ENCODE data around the gene SMURF1. TPM values are rescaled to one million over a fixed set of nuclear protein-coding genes. Genes with fewer than 3 reads are reported as not detected.

Gene SMURF1
- total RNA-seq (2014; rRNA removed; shearing (Covaris generic); ENCODE audit: low replicate concordance), result 16.7 and 22.6 TPM in 2 replicates

- Histone ChIP-seq H4K20me1 (ENCODE audit: insufficient read depth, low read depth, low read length) (peaks cover 12% of the 10 kb centered on the region), H3K27ac (ENCODE audit: low read length) (peak within 1 kb of the TSS; percentile 88), H3K36me3 (ENCODE audit: insufficient read depth, low read length) (peaks cover 6% of the 10 kb centered on the region; the same call in 1 of the 2 replicates), H3K4me1 (ENCODE audit: low read length) (peaks cover 51% of the 10 kb centered on the region), H3K9me3 (ENCODE audit: low read length) (no peaks in the 10 kb centered on the region), H3K4me3 (ENCODE audit: low read length) (peak within 1 kb of the TSS; percentile 88), H3K4me2 (ENCODE audit: low read depth, low read length, poor library complexity, severe bottlenecking) (peak within 1 kb of the TSS; percentile 79), H3K27me3 (ENCODE audit: low read length) (no peaks in the 10 kb centered on the region), H3K79me2 (ENCODE audit: low read length) (peaks cover 44% of the 10 kb centered on the region), H2AFZ (ENCODE audit: low read length) (peak within 1 kb of the TSS; percentile 56; the same call in 1 of the 2 replicates), H3K9ac (ENCODE audit: low read length) (peak within 1 kb of the TSS; percentile 93), H3K9me2 (replicated peaks; ENCODE audit: insufficient read depth, low read length) (no peaks in the 10 kb centered on the region)
- DNase-seq, result peak; percentile 92
These were observed at the start of gene SMURF1 for GRCh38 chr7:99143853-99144672. Gene SMURF1 (minus strand): TSS chr7:99144108. CDS start chr7:99143780, 328 bp downstream.

- Histone ChIP-seq H3K4me1 (ENCODE audit: low read length) (peaks cover 4% of the 10 kb centered on the region), H3K9me2 (replicated peaks; ENCODE audit: insufficient read depth, low read length) (no peaks in the 10 kb centered on the region), H3K27me3 (ENCODE audit: low read length) (no peaks in the 10 kb centered on the region), H3K4me3 (ENCODE audit: low read length) (no peak overlapping the region), H3K79me2 (ENCODE audit: low read length) (no peaks in the 10 kb centered on the region), H3K9ac (ENCODE audit: low read length) (no peak overlapping the region), H4K20me1 (ENCODE audit: insufficient read depth, low read depth, low read length) (no peaks in the 10 kb centered on the region), H3K36me3 (ENCODE audit: insufficient read depth, low read length) (no peaks in the 10 kb centered on the region), H3K27ac (ENCODE audit: low read length) (no peak overlapping the region), H2AFZ (ENCODE audit: low read length) (no peak overlapping the region), H3K4me2 (ENCODE audit: low read depth, low read length, poor library complexity, severe bottlenecking) (no peak overlapping the region), H3K9me3 (ENCODE audit: low read length) (peaks cover 3% of the 10 kb centered on the region)
- no peak for DNase-seq
These were observed 48.1 kb upstream of the SMURF1 start for GRCh38 chr7:99191869-99192596.

- Histone ChIP-seq H3K36me3 (ENCODE audit: insufficient read depth, low read length) (no peaks in the 10 kb centered on the region), H3K27me3 (ENCODE audit: low read length) (no peaks in the 10 kb centered on the region), H3K9me3 (ENCODE audit: low read length) (no peaks in the 10 kb centered on the region), H3K27ac (ENCODE audit: low read length) (no peak overlapping the region), H3K9ac (ENCODE audit: low read length) (no peak overlapping the region), H3K79me2 (ENCODE audit: low read length) (no peaks in the 10 kb centered on the region), H4K20me1 (ENCODE audit: insufficient read depth, low read depth, low read length) (no peaks in the 10 kb centered on the region), H3K4me3 (ENCODE audit: low read length) (no peak overlapping the region), H3K4me1 (ENCODE audit: low read length) (peaks cover 4% of the 10 kb centered on the region), H3K4me2 (ENCODE audit: low read depth, low read length, poor library complexity, severe bottlenecking) (no peak overlapping the region), H2AFZ (ENCODE audit: low read length) (no peak overlapping the region), H3K9me2 (replicated peaks; ENCODE audit: insufficient read depth, low read length) (no peaks in the 10 kb centered on the region)
- DNase-seq, result no peak
These were observed 46.6 kb upstream of the SMURF1 start for GRCh38 chr7:99190359-99191009.

- Histone ChIP-seq H3K36me3 (ENCODE audit: insufficient read depth, low read length) (no peaks in the 10 kb centered on the region), H3K27ac (ENCODE audit: low read length) (no peak overlapping the region), H3K9me3 (ENCODE audit: low read length) (no peaks in the 10 kb centered on the region), H3K9ac (ENCODE audit: low read length) (no peak overlapping the region), H3K4me2 (ENCODE audit: low read depth, low read length, poor library complexity, severe bottlenecking) (no peak overlapping the region), H3K4me1 (ENCODE audit: low read length) (peaks cover 4% of the 10 kb centered on the region), H4K20me1 (ENCODE audit: insufficient read depth, low read depth, low read length) (no peaks in the 10 kb centered on the region), H3K9me2 (replicated peaks; ENCODE audit: insufficient read depth, low read length) (no peaks in the 10 kb centered on the region), H3K79me2 (ENCODE audit: low read length) (no peaks in the 10 kb centered on the region), H2AFZ (ENCODE audit: low read length) (no peak overlapping the region), H3K4me3 (ENCODE audit: low read length) (no peak overlapping the region), H3K27me3 (ENCODE audit: low read length) (no peaks in the 10 kb centered on the region)
- no peak for DNase-seq
These were observed 45.3 kb upstream of the SMURF1 start for GRCh38 chr7:99189222-99189621.

- no peak overlapping the region for H3K27ac ChIP-seq (ENCODE audit: low read length)
- H3K4me2 ChIP-seq (ENCODE audit: low read depth, low read length, poor library complexity, severe bottlenecking), result no peak overlapping the region
- no peaks in the 10 kb centered on the region for H3K79me2 ChIP-seq (ENCODE audit: low read length)
- H3K9me3 ChIP-seq (ENCODE audit: low read length), result no peaks in the 10 kb centered on the region
- no peaks in the 10 kb centered on the region for H4K20me1 ChIP-seq (ENCODE audit: insufficient read depth, low read depth, low read length)
- H3K36me3 ChIP-seq (ENCODE audit: insufficient read depth, low read length), result no peaks in the 10 kb centered on the region
- H2AFZ ChIP-seq (ENCODE audit: low read length), result no peak overlapping the region
- no peak overlapping the region for H3K4me3 ChIP-seq (ENCODE audit: low read length)
- peaks cover 7% of the 10 kb centered on the region for H3K4me1 ChIP-seq (ENCODE audit: low read length)
- no peaks in the 10 kb centered on the region for H3K9me2 ChIP-seq (replicated peaks; ENCODE audit: insufficient read depth, low read length)
- H3K9ac ChIP-seq (ENCODE audit: low read length), result no peak overlapping the region
- no peaks in the 10 kb centered on the region for H3K27me3 ChIP-seq (ENCODE audit: low read length)
- no peak for DNase-seq
These were observed 44.3 kb upstream of the SMURF1 start for GRCh38 chr7:99188221-99188620.

- H2AFZ ChIP-seq (ENCODE audit: low read length), result no peak overlapping the region
- no peak overlapping the region for H3K4me3 ChIP-seq (ENCODE audit: low read length)
- no peaks in the 10 kb centered on the region for H3K9me2 ChIP-seq (replicated peaks; ENCODE audit: insufficient read depth, low read length)
- DNase-seq, result no peak
- no peak overlapping the region for H3K4me2 ChIP-seq (ENCODE audit: low read depth, low read length, poor library complexity, severe bottlenecking)
- H3K9me3 ChIP-seq (ENCODE audit: low read length), result no peaks in the 10 kb centered on the region
- no peaks in the 10 kb centered on the region for H3K79me2 ChIP-seq (ENCODE audit: low read length)
- no peak overlapping the region for H3K9ac ChIP-seq (ENCODE audit: low read length)
- no peaks in the 10 kb centered on the region for H4K20me1 ChIP-seq (ENCODE audit: insufficient read depth, low read depth, low read length)
- H3K36me3 ChIP-seq (ENCODE audit: insufficient read depth, low read length), result no peaks in the 10 kb centered on the region
- H3K27ac ChIP-seq (ENCODE audit: low read length), result no peak overlapping the region
- 0 out of 2 replicates have a peak, but pooled peaks cover 3% of the 10 kb centered on the region for H3K4me1 ChIP-seq (ENCODE audit: low read length)
- H3K27me3 ChIP-seq (ENCODE audit: low read length), result no peaks in the 10 kb centered on the region
These were observed 40.8 kb upstream of the SMURF1 start for GRCh38 chr7:99184532-99185218.

- Histone ChIP-seq H3K4me1 (ENCODE audit: low read length) (0 out of 2 replicates have a peak, but pooled peaks cover 3% of the 10 kb centered on the region), H3K27me3 (ENCODE audit: low read length) (no peaks in the 10 kb centered on the region), H3K4me3 (ENCODE audit: low read length) (no peak overlapping the region), H3K36me3 (ENCODE audit: insufficient read depth, low read length) (no peaks in the 10 kb centered on the region), H2AFZ (ENCODE audit: low read length) (no peak overlapping the region), H3K9me3 (ENCODE audit: low read length) (no peaks in the 10 kb centered on the region), H3K4me2 (ENCODE audit: low read depth, low read length, poor library complexity, severe bottlenecking) (no peak overlapping the region), H3K79me2 (ENCODE audit: low read length) (no peaks in the 10 kb centered on the region), H3K9ac (ENCODE audit: low read length) (no peak overlapping the region), H3K9me2 (replicated peaks; ENCODE audit: insufficient read depth, low read length) (no peaks in the 10 kb centered on the region), H4K20me1 (ENCODE audit: insufficient read depth, low read depth, low read length) (no peaks in the 10 kb centered on the region), H3K27ac (ENCODE audit: low read length) (no peak overlapping the region)
- no peak for DNase-seq
These were observed 36.3 kb upstream of the SMURF1 start for GRCh38 chr7:99180067-99180650.

Measured in Karpas-422 (cell line).